WTC11 (cell line): ENCODE results near the gene CADM4.

Experiments
- AFF4 ChIP-seq: sonication (generic); formaldehyde crosslinking; IDR thresholded peaks from 2 replicates; pipeline ENCODE4 v1.8.1; 2023; ENCODE audit warnings: mild to moderate bottlenecking, missing genetic modification reagents, borderline replicate concordance
- CTCF ChIP-seq: fragments of 200-600 bp; IDR thresholded peaks from 2 replicates; pipeline ENCODE4 v1.8.0; 2022; ENCODE audit warnings: antibody characterized with exemption
- E2F4 ChIP-seq: sonication (generic); formaldehyde crosslinking; IDR thresholded peaks from 2 replicates; pipeline ENCODE4 v1.8.1; 2022; ENCODE audit warnings: low read depth, mild to moderate bottlenecking, moderate library complexity, missing genetic modification reagents, borderline replicate concordance
- ESRRA ChIP-seq: sonication (generic); formaldehyde crosslinking; IDR thresholded peaks from 2 replicates; pipeline ENCODE4 v1.8.1; 2022; ENCODE audit warnings: mild to moderate bottlenecking, missing genetic modification reagents, borderline replicate concordance
- FOXP4 ChIP-seq: sonication (generic); formaldehyde crosslinking; IDR thresholded peaks from 2 replicates; pipeline ENCODE4 v1.8.0; 2022; ENCODE audit warnings: mild to moderate bottlenecking, missing genetic modification reagents
- GTF2I ChIP-seq: fragments of 250-450 bp; sonication (Bioruptor Pico); conservative IDR thresholded peaks from 2 replicates; pipeline ENCODE4 v1.4.0; 2021; ENCODE audit warnings: mild to moderate bottlenecking
- NFYB ChIP-seq: sonication (generic); formaldehyde crosslinking; conservative IDR thresholded peaks from 2 replicates; pipeline ENCODE4 v1.8.0; 2022; ENCODE audit warnings: low read depth, missing genetic modification reagents
- NR1H2 ChIP-seq: sonication (generic); formaldehyde crosslinking; IDR thresholded peaks from 2 replicates; pipeline ENCODE4 v1.9.0; 2021; ENCODE audit warnings: mild to moderate bottlenecking, moderate library complexity, missing genetic modification reagents
- PRDM15 ChIP-seq: sonication (generic); formaldehyde crosslinking; IDR thresholded peaks from 2 replicates; pipeline ENCODE4 v1.8.0; 2022; ENCODE audit warnings: missing genetic modification reagents
- TEAD4 ChIP-seq: sonication (generic); formaldehyde crosslinking; IDR thresholded peaks from 2 replicates; pipeline ENCODE4 v1.8.0; 2022; ENCODE audit warnings: mild to moderate bottlenecking, missing genetic modification reagents
- ZNF232 ChIP-seq: sonication (generic); formaldehyde crosslinking; IDR thresholded peaks from 2 replicates; pipeline ENCODE4 v1.8.0; 2022; ENCODE audit warnings: mild to moderate bottlenecking, missing genetic modification reagents
- ZNF263 ChIP-seq: sonication (generic); formaldehyde crosslinking; IDR thresholded peaks from 2 replicates; pipeline ENCODE4 v1.8.1; 2022; ENCODE audit warnings: low read depth, mild to moderate bottlenecking, moderate library complexity, missing genetic modification reagents
- ZNF416 ChIP-seq: fragments of 250-450 bp; sonication (Bioruptor Pico); IDR thresholded peaks from 2 replicates; pipeline ENCODE4 v1.9.0; 2021; ENCODE audit warnings: mild to moderate bottlenecking, inconsistent platforms
- TF ChIP-seq, protein P1 (sequence below): sonication (generic); formaldehyde crosslinking; IDR thresholded peaks from 2 replicates; pipeline ENCODE4 v1.8.1; 2023; ENCODE audit warnings: mild to moderate bottlenecking, missing genetic modification reagents, moderate library complexity

DNA sequence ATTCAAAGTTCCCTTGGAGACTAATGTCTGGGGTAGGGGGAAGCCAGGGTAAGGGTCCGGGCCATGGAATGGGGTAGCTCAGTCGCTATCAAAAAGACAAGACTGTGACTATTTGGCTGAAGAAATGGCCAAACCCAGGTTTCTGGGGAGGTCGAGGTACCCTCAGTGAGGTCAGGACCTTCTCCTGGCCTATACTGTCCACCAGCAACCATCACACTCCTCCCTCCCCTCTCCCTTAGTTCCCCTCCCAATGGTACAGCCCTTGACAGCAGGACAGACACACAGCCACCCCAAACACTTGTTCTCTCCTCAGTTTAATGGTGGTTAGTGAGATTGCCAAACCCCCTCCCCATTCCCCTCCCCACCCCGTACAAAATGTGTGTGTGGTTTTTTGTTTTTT, 17.6 kb downstream of the CADM4 start:
- TF ChIP-seq ZNF232 (CRISPR knock-in tag): no peak
- no peak for TF ChIP-seq GTF2I (CRISPR knock-in tag)
- TF ChIP-seq E2F4 (CRISPR knock-in tag): no peak
- TF ChIP-seq, protein P1, sequence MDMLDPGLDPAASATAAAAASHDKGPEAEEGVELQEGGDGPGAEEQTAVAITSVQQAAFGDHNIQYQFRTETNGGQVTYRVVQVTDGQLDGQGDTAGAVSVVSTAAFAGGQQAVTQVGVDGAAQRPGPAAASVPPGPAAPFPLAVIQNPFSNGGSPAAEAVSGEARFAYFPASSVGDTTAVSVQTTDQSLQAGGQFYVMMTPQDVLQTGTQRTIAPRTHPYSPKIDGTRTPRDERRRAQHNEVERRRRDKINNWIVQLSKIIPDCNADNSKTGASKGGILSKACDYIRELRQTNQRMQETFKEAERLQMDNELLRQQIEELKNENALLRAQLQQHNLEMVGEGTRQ (CRISPR knock-in tag): no peak
- TF ChIP-seq NFYB (CRISPR knock-in tag): no peak
- TF ChIP-seq CTCF: no peak
- TF ChIP-seq ZNF416: no peak
- no peak for TF ChIP-seq ESRRA (CRISPR knock-in tag)
- TF ChIP-seq ZNF263 (CRISPR knock-in tag): no peak
- TF ChIP-seq NR1H2: no peak
- TF ChIP-seq AFF4 (CRISPR knock-in tag): no peak
- no peak for TF ChIP-seq FOXP4 (CRISPR knock-in tag)
- no peak for TF ChIP-seq PRDM15
- no peak for TF ChIP-seq TEAD4 (CRISPR knock-in tag)
